Articular chondrocyte of knee joint (primary cell): ENCODE results near the gene ACKR2. TPM values are rescaled to one million over a fixed set of nuclear protein-coding genes. Genes with fewer than 3 reads are reported as not detected.

Experiments used
- small RNA-seq: library from RNA; depleted of rRNA; stranded (forward); fragments of <200 nt; gene quantifications from one replicate; pipeline ENCODE3, GENCODE V24; 2012
- total RNA-seq: library from RNA; depleted of rRNA; stranded (reverse); fragments of >200 nt; gene quantifications from 2 replicates; pipeline ENCODE4 v1.2.3, GENCODE V29; 2012

Gene ACKR2, protein sequence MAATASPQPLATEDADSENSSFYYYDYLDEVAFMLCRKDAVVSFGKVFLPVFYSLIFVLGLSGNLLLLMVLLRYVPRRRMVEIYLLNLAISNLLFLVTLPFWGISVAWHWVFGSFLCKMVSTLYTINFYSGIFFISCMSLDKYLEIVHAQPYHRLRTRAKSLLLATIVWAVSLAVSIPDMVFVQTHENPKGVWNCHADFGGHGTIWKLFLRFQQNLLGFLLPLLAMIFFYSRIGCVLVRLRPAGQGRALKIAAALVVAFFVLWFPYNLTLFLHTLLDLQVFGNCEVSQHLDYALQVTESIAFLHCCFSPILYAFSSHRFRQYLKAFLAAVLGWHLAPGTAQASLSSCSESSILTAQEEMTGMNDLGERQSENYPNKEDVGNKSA
- total RNA-seq = 0.13 and 0.32 TPM in 2 replicates

GRCh38 chr3:42809202-42809601, at the start of gene ACKR2:
Gene ACKR2, plus strand, starts transcription at chr3:42809445. Its CDS starts 55,058 bp downstream, at chr3:42864503.

GRCh38 chr3:42772670-42773408, 36.4 kb upstream of the ACKR2 start, which contains the start of gene CCDC13:
Gene CCDC13, minus strand, starts transcription at chr3:42773253. Its CDS starts 14,908 bp downstream, at chr3:42758345.

GRCh38 chr3:42804106-42804830, 5.0 kb upstream of the ACKR2 start, which contains the start of gene HIGD1A:
Gene HIGD1A, minus strand, starts transcription at chr3:42804490. Its CDS starts 10,237 bp downstream, at chr3:42794253.

GRCh38 chr3:42875325-42876151, 66.3 kb downstream of the ACKR2 start, which contains the start of gene CYP8B1:
Gene CYP8B1, minus strand, starts transcription at chr3:42875879. Its CDS starts 63 bp downstream, at chr3:42875816.

GRCh38 chr3:42906070-42906847, 97.0 kb downstream of the ACKR2 start, which contains the start of gene ZNF662:
Gene ZNF662, plus strand, starts transcription at chr3:42906142. Its CDS starts 1,973 bp downstream, at chr3:42908115.

Small RNAs within 50 kb of the gene (small RNA-seq; reads per million reads assigned to genes)
- gene CCDC13 = not detected

Other genes starting within 250 kb of the ACKR2 start
- 65.6 and 72.2 TPM in 2 replicates for gene SEC22C, start 227.5 kb upstream of the ACKR2 start, total RNA-seq
- 19.6 and 22.6 TPM in 2 replicates for gene SS18L2, start 218.6 kb upstream of the ACKR2 start, total RNA-seq
- gene NKTR, start 208.8 kb upstream of the ACKR2 start, total RNA-seq = 106 and 116 TPM in 2 replicates
- gene ZBTB47, start 155.7 kb upstream of the ACKR2 start, total RNA-seq = 29.2 and 33.2 TPM in 2 replicates
- not detected in 2 replicates for gene KLHL40, start 123.9 kb upstream of the ACKR2 start, total RNA-seq
- gene HHATL, start 106.6 kb upstream of the ACKR2 start, total RNA-seq = not detected in 2 replicates
- 0.91 and 0.97 TPM in 2 replicates for gene CCDC13, start 36.2 kb upstream of the ACKR2 start, total RNA-seq
- gene HIGD1A, start 5.0 kb upstream of the ACKR2 start, total RNA-seq = 128 and 146 TPM in 2 replicates
- not detected in 2 replicates for gene CYP8B1, start 66.4 kb downstream of the ACKR2 start, total RNA-seq
- gene ZNF662, start 96.7 kb downstream of the ACKR2 start, total RNA-seq = 5.2 and 8.5 TPM in 2 replicates
- 0.78 and 1.3 TPM in 2 replicates for gene GASK1A, start 169.9 kb downstream of the ACKR2 start, total RNA-seq